ENCODE measurements around the gene PPP1R26. TPM values are rescaled to one million over a fixed set of nuclear protein-coding genes. Genes with fewer than 3 reads are reported as not detected.
A peak's percentile ranks its signal among the peaks of the same experiment; 100 is the strongest.

PPP1R26 gene
- total and polyA plus RNA-seq, 2 of the 13 experiments (the other 11 are each of a cell fraction or from before 2014, with no cell fraction given): 8.6 to 11.6 TPM

GRCh38 chr9:135500525-135501260, 21.1 kb downstream of the PPP1R26 start, which contains the start of gene MRPS2 (continued):
- TF ChIP-seq ZNF652 (CRISPR knock-in tag; IDR thresholded peaks at IDR 0.05; ENCODE audit: borderline replicate concordance, low read depth) (no peak; the same call in 1 of the 2 replicates), NFKB2 (CRISPR knock-in tag; IDR thresholded peaks at IDR 0.05; ENCODE audit: borderline replicate concordance) (peak; percentile 76), TAF15 (IDR thresholded peaks at IDR 0.05; ENCODE audit: low read depth, low read length, poor library complexity, severe bottlenecking) (no peak), ZNF713 (CRISPR knock-in tag; IDR thresholded peaks at IDR 0.05) (peak; percentile 68; the same call in 1 of the 2 replicates), ZNF510 (CRISPR knock-in tag; IDR thresholded peaks at IDR 0.05; ENCODE audit: low read depth) (no peak), EZH2 (conservative IDR thresholded peaks at IDR 0.05; ENCODE audit: low read depth, low read length) (no peak), RNF2 (conservative IDR thresholded peaks at IDR 0.05; ENCODE audit: low read depth) (no peak), MIER2 (CRISPR knock-in tag; IDR thresholded peaks at IDR 0.05) (0 out of 2 replicates have a peak, but pooled peaks have one; percentile 26), ZNF75D (CRISPR knock-in tag; IDR thresholded peaks at IDR 0.05; ENCODE audit: borderline replicate concordance) (no peak), ZNF431 (CRISPR knock-in tag; IDR thresholded peaks at IDR 0.05; ENCODE audit: borderline replicate concordance, low read depth) (peak; percentile 80; the same call in 1 of the 2 replicates), MEF2D (CRISPR knock-in tag; IDR thresholded peaks at IDR 0.05) (no peak), CENPBD1 (CRISPR knock-in tag; IDR thresholded peaks at IDR 0.05; ENCODE audit: borderline replicate concordance, low read depth) (no peak), MTF1 (CRISPR knock-in tag; IDR thresholded peaks at IDR 0.05) (no peak; the same call in 1 of the 2 replicates), ZNF276 (CRISPR knock-in tag; IDR thresholded peaks at IDR 0.05; ENCODE audit: low read depth) (no peak; the same call in none of the 2 replicates), ZNF235 (CRISPR knock-in tag; IDR thresholded peaks at IDR 0.05; ENCODE audit: borderline replicate concordance) (no peak), NRL (CRISPR knock-in tag; IDR thresholded peaks at IDR 0.05; ENCODE audit: borderline replicate concordance) (peak; percentile 82), ERF (CRISPR knock-in tag; IDR thresholded peaks at IDR 0.05) (peak; percentile 59; the same call in 1 of the 2 replicates), ZNF292 (CRISPR knock-in tag; IDR thresholded peaks at IDR 0.05; ENCODE audit: borderline replicate concordance, low read depth) (no peak), ZNF335 (CRISPR knock-in tag; IDR thresholded peaks at IDR 0.05) (0 out of 2 replicates have a peak, but pooled peaks have one; percentile 18), ZSCAN20 (CRISPR knock-in tag; IDR thresholded peaks at IDR 0.05; ENCODE audit: borderline replicate concordance) (peak; percentile 38; the same call in 1 of the 2 replicates), ATM (IDR thresholded peaks at IDR 0.05; ENCODE audit: borderline replicate concordance) (no peak), JARID2 (CRISPR knock-in tag; IDR thresholded peaks at IDR 0.05; ENCODE audit: insufficient replicate concordance) (no peak), SOX5 (CRISPR knock-in tag; IDR thresholded peaks at IDR 0.05; ENCODE audit: borderline replicate concordance) (no peak; the same call in 1 of the 2 replicates), MLXIP (CRISPR knock-in tag; IDR thresholded peaks at IDR 0.05; ENCODE audit: borderline replicate concordance) (peak; percentile 57; the same call in 1 of the 2 replicates), CCDC6 (CRISPR knock-in tag; IDR thresholded peaks at IDR 0.05) (peak; percentile 82), ZNF614 (CRISPR knock-in tag; IDR thresholded peaks at IDR 0.05; ENCODE audit: borderline replicate concordance) (no peak)

Data from HepG2 (cell line).